IPS DF 6.9 (cell line): ENCODE results near the gene SLC16A13.

Source experiments
- DNase-seq: peaks from one replicate; pipeline ENCODE4 v3.0.0-alpha.2; 2013; ENCODE audit warnings: low read depth, low spot score
- H3K27ac ChIP-seq: one replicate; pipeline ENCODE4 v1.5.1; 2013; ENCODE audit warnings: low read length, control low read depth
- H3K27me3 ChIP-seq: 2 replicates; pipeline ENCODE4 v1.6.1; 2013; ENCODE audit warnings: mild to moderate bottlenecking, low read length; ENCODE audit not compliant: control insufficient read depth, insufficient read depth
- H3K36me3 ChIP-seq: 2 replicates; pipeline ENCODE4 v1.6.1; 2013; ENCODE audit warnings: low read length; ENCODE audit not compliant: control insufficient read depth, insufficient read depth
- H3K4me1 ChIP-seq: 2 replicates; pipeline ENCODE4 v1.6.1; 2013; ENCODE audit warnings: low read length; ENCODE audit not compliant: control insufficient read depth, insufficient read depth
- H3K4me3 ChIP-seq: 2 replicates; pipeline ENCODE4 v1.5.1; 2013; ENCODE audit warnings: mild to moderate bottlenecking, low read length
- H3K9me3 ChIP-seq: 2 replicates; pipeline ENCODE4 v1.6.1; 2013; ENCODE audit warnings: low read length, inconsistent platforms; ENCODE audit not compliant: control insufficient read depth, insufficient read depth
- WGBS: extraction: QIAGEN DNeasy Blood & Tissue Kit; methylation state at CpG from one replicate; pipeline ENCODE4 v1.1.7; 2013; ENCODE audit warnings: mixed read lengths, missing lambda C conversion rate; ENCODE audit not compliant: insufficient read length, insufficient coverage; 5-methylcytosine and 5-hydroxymethylcytosine counted together

SLC16A13 gene

GRCh38 chr17:6998855-6999508 is 36.8 kb upstream of the SLC16A13 start:
- DNase-seq, result no peak
- no peak overlapping the region for H3K27ac ChIP-seq
- H3K9me3 ChIP-seq, result no peaks in the 10 kb centered on the region
- no peak overlapping the region for H3K4me3 ChIP-seq
- peaks cover 2% of the 10 kb centered on the region; the same call in 1 of the 2 replicates for H3K4me1 ChIP-seq
- peaks cover 9% of the 10 kb centered on the region; the same call in 1 of the 2 replicates for H3K27me3 ChIP-seq
- WGBS, result no CpG with 5 or more reads among the region's 11 CpGs
- no peaks in the 10 kb centered on the region; the same call in 1 of the 2 replicates for H3K36me3 ChIP-seq

GRCh38 chr17:7001318-7001961 is 34.4 kb upstream of the SLC16A13 start:
- Histone ChIP-seq H3K4me3 (no peak overlapping the region), H3K27ac (no peak overlapping the region), H3K36me3 (no peaks in the 10 kb centered on the region; the same call in 1 of the 2 replicates), H3K27me3 (no peaks in the 10 kb centered on the region; the same call in 1 of the 2 replicates), H3K4me1 (no peaks in the 10 kb centered on the region), H3K9me3 (no peaks in the 10 kb centered on the region)
- WGBS, result no CpG with 5 or more reads among the region's 10 CpGs
- DNase-seq, result no peak

- Histone ChIP-seq H3K4me3 (no peak overlapping the region), H3K4me1 (no peaks in the 10 kb centered on the region), H3K9me3 (no peaks in the 10 kb centered on the region), H3K27ac (no peak overlapping the region), H3K36me3 (no peaks in the 10 kb centered on the region; the same call in 1 of the 2 replicates), H3K27me3 (no peaks in the 10 kb centered on the region)
- no peak for DNase-seq
- no CpG with 5 or more reads among the region's 6 CpGs for WGBS
Observed at GRCh38 chr17:7002288-7003047, 33.3 kb upstream of the SLC16A13 start.

- DNase-seq, result no peak
- H3K36me3 ChIP-seq, result no peaks in the 10 kb centered on the region; the same call in 1 of the 2 replicates
- H3K9me3 ChIP-seq, result no peaks in the 10 kb centered on the region
- H3K4me1 ChIP-seq, result no peaks in the 10 kb centered on the region
- H3K27ac ChIP-seq, result no peak overlapping the region
- no CpG with 5 or more reads among the region's 2 CpGs for WGBS
- H3K4me3 ChIP-seq, result no peak overlapping the region
- H3K27me3 ChIP-seq, result no peaks in the 10 kb centered on the region
Observed at GRCh38 chr17:7003745-7004144, 32.1 kb upstream of the SLC16A13 start.

- H3K4me1 ChIP-seq, result no peaks in the 10 kb centered on the region
- H3K36me3 ChIP-seq, result no peaks in the 10 kb centered on the region; the same call in 1 of the 2 replicates
- no peaks in the 10 kb centered on the region for H3K27me3 ChIP-seq
- no peak overlapping the region for H3K4me3 ChIP-seq
- no peaks in the 10 kb centered on the region for H3K9me3 ChIP-seq
- no CpG with 5 or more reads among the region's 2 CpGs for WGBS
- no peak overlapping the region for H3K27ac ChIP-seq
- DNase-seq, result no peak
Observed at GRCh38 chr17:7004398-7005253, 31.2 kb upstream of the SLC16A13 start.

GRCh38 chr17:7005716-7006115 is 30.1 kb upstream of the SLC16A13 start:
- Histone ChIP-seq H3K4me3 (no peak overlapping the region), H3K27ac (no peak overlapping the region), H3K9me3 (no peaks in the 10 kb centered on the region), H3K36me3 (no peaks in the 10 kb centered on the region; the same call in 1 of the 2 replicates), H3K4me1 (no peaks in the 10 kb centered on the region), H3K27me3 (no peaks in the 10 kb centered on the region)
- no CpG with 5 or more reads among the region's 7 CpGs for WGBS
- DNase-seq, result no peak

- H3K27me3 ChIP-seq, result no peaks in the 10 kb centered on the region
- H3K4me3 ChIP-seq, result no peak overlapping the region
- DNase-seq, result no peak
- no peak overlapping the region for H3K27ac ChIP-seq
- whole genome bisulfite sequencing, result no CpG with 5 or more reads among the region's 2 CpGs
- no peaks in the 10 kb centered on the region for H3K9me3 ChIP-seq
- H3K4me1 ChIP-seq, result no peaks in the 10 kb centered on the region
- H3K36me3 ChIP-seq, result no peaks in the 10 kb centered on the region; the same call in 1 of the 2 replicates
Observed at GRCh38 chr17:7007143-7007542, 28.7 kb upstream of the SLC16A13 start.

GRCh38 chr17:7010523-7010922 is 25.3 kb upstream of the SLC16A13 start:
- no peak for DNase-seq
- H3K4me3 ChIP-seq, result no peak overlapping the region
- no peaks in the 10 kb centered on the region for H3K4me1 ChIP-seq
- no CpG with 5 or more reads among the region's 2 CpGs for WGBS
- no peak overlapping the region for H3K27ac ChIP-seq
- H3K27me3 ChIP-seq, result no peaks in the 10 kb centered on the region
- H3K9me3 ChIP-seq, result no peaks in the 10 kb centered on the region
- H3K36me3 ChIP-seq, result no peaks in the 10 kb centered on the region

GRCh38 chr17:7011415-7011814 is 24.4 kb upstream of the SLC16A13 start:
- Histone ChIP-seq H3K36me3 (no peaks in the 10 kb centered on the region), H3K4me1 (no peaks in the 10 kb centered on the region), H3K9me3 (no peaks in the 10 kb centered on the region), H3K27ac (no peak overlapping the region), H3K4me3 (no peak overlapping the region), H3K27me3 (no peaks in the 10 kb centered on the region)
- no CpG with 5 or more reads among the region's 14 CpGs for WGBS
- no peak for DNase-seq

- H3K9me3 ChIP-seq, result no peaks in the 10 kb centered on the region
- no peaks in the 10 kb centered on the region for H3K27me3 ChIP-seq
- no peak for DNase-seq
- peak overlapping the region; percentile 89; the same call in 1 of the 2 replicates for H3K4me3 ChIP-seq
- no CpG with 5 or more reads among the region's 6 CpGs for WGBS
- H3K4me1 ChIP-seq, result no peaks in the 10 kb centered on the region
- H3K36me3 ChIP-seq, result 0 out of 2 replicates have a peak, but pooled peaks cover 2% of the 10 kb centered on the region
- H3K27ac ChIP-seq, result no peak overlapping the region
Observed at GRCh38 chr17:7011942-7012254, 23.9 kb upstream of the SLC16A13 start.
